ENCODE measurements around the gene SYT14. TPM values are rescaled to one million over a fixed set of nuclear protein-coding genes. Genes with fewer than 3 reads are reported as not detected.

Gene SYT14
- total RNA-seq, 1 experiment from 2014 or later: 0.07 TPM

DNA sequence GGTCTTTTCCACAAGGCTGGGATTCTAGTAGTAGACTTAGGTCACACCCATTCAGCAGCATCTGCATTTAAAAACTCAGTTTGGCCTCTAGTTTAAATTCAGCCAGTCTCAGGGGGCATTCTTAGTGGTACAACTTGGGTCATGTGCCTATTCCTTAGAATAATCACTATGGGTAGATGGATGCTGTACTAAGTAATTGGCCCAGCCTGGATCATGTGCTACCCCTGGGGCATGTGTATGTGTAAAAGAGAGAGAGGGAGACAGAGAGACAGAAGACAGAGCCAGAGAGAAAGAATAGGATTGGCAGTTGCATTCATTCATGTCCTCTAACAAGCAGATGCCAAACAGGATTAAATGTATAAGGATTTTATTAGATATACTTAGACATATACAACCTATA lies 13.6 kb upstream of the SYT14 start:
- no peak overlapping the region for H3K9ac ChIP-seq (ENCODE audit: low read length)
- no TSS peak for BruUV-seq (replicated peaks)
- H2AFZ ChIP-seq (ENCODE audit: low read depth, low read length, poor library complexity, severe bottlenecking): no peak overlapping the region
- DNase-seq (ENCODE audit: low read depth, low spot score) (no peak), ATAC-seq (no peak)
- no peaks in the 10 kb centered on the region for H3K79me2 ChIP-seq (ENCODE audit: insufficient read depth, low read length)
- ChIA-PET CTCF (no interaction called here), POLR2A (no interaction called here), RAD21 (ENCODE audit: low non-redundant PET in 1 of 2, low total read pairs in 2 of 2, uncharacterized antibody in 2 of 2, unreplicated experiment in 2 of 2) (no interaction called here)
- H3K4me1 ChIP-seq (ENCODE audit: control insufficient read depth in 1 of 2, insufficient read depth in 2 of 2, low read length in 2 of 2): no peaks in the 10 kb centered on the region
- intact Hi-C loops (cut with micrococcal nuclease): no loop called here
- no peak overlapping the region for H3K4me3 ChIP-seq (replicated peaks in 1 of 2; ENCODE audit: low read depth in 1 of 2, low read length in 2 of 2)
- no peaks in the 10 kb centered on the region for H4K20me1 ChIP-seq (ENCODE audit: insufficient read depth)
- H3K27ac ChIP-seq (ENCODE audit: low read depth, low read length): no peak overlapping the region
- TF ChIP-seq, protein P1, sequence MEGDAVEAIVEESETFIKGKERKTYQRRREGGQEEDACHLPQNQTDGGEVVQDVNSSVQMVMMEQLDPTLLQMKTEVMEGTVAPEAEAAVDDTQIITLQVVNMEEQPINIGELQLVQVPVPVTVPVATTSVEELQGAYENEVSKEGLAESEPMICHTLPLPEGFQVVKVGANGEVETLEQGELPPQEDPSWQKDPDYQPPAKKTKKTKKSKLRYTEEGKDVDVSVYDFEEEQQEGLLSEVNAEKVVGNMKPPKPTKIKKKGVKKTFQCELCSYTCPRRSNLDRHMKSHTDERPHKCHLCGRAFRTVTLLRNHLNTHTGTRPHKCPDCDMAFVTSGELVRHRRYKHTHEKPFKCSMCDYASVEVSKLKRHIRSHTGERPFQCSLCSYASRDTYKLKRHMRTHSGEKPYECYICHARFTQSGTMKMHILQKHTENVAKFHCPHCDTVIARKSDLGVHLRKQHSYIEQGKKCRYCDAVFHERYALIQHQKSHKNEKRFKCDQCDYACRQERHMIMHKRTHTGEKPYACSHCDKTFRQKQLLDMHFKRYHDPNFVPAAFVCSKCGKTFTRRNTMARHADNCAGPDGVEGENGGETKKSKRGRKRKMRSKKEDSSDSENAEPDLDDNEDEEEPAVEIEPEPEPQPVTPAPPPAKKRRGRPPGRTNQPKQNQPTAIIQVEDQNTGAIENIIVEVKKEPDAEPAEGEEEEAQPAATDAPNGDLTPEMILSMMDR (IDR thresholded peaks at IDR 0.05 in 2 of 3, conservative IDR thresholded peaks at IDR 0.05 in 1 of 3; ENCODE audit: borderline replicate concordance in 1 of 3, insufficient read depth in 1 of 3, low read depth in 2 of 3, low read length in 2 of 3): no peak
- TF ChIP-seq CEBPB (IDR thresholded peaks at IDR 0.05; ENCODE audit: low read depth) (no peak), TCF7L2 (IDR thresholded peaks at IDR 0.05; ENCODE audit: borderline replicate concordance, extremely low read depth, insufficient read depth, insufficient read length) (no peak), EGR1 (IDR thresholded peaks at IDR 0.05; ENCODE audit: low read depth) (no peak), ZNF274 (IDR thresholded peaks at IDR 0.05; ENCODE audit: low read depth, low read length) (no peak), SP1 (IDR thresholded peaks at IDR 0.05; ENCODE audit: low read depth) (no peak), POLR2A (IDR thresholded peaks at IDR 0.05; ENCODE audit: borderline replicate concordance, extremely low read depth, insufficient read depth, insufficient read length) (no peak), POLR2AphosphoS5 (IDR thresholded peaks at IDR 0.05; ENCODE audit: low read depth, low read length) (no peak), SIN3A (IDR thresholded peaks at IDR 0.05; ENCODE audit: low read depth) (no peak), ELF1 (IDR thresholded peaks at IDR 0.05; ENCODE audit: borderline replicate concordance, low read depth) (no peak), SRF (IDR thresholded peaks at IDR 0.05; ENCODE audit: low read depth) (no peak), ZFX (IDR thresholded peaks at IDR 0.05) (no peak), FOSL1 (IDR thresholded peaks at IDR 0.05; ENCODE audit: low read depth) (no peak)
- TF ChIP-seq, protein P2, sequence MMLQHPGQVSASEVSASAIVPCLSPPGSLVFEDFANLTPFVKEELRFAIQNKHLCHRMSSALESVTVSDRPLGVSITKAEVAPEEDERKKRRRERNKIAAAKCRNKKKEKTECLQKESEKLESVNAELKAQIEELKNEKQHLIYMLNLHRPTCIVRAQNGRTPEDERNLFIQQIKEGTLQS (IDR thresholded peaks at IDR 0.05): no peak
- TF ChIP-seq, protein P3, sequence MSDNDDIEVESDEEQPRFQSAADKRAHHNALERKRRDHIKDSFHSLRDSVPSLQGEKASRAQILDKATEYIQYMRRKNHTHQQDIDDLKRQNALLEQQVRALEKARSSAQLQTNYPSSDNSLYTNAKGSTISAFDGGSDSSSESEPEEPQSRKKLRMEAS (IDR thresholded peaks at IDR 0.05): no peak
- no peaks in the 10 kb centered on the region for H3K9me3 ChIP-seq (ENCODE audit: control insufficient read depth in 1 of 2, insufficient read depth in 1 of 2, low read depth in 1 of 2, low read length in 2 of 2)
- no peaks in the 10 kb centered on the region for H3K9me2 ChIP-seq (ENCODE audit: insufficient read depth)
- peaks cover 19% of the 10 kb centered on the region for H3K27me3 ChIP-seq (ENCODE audit: insufficient read depth, low read length)
- H3K4me2 ChIP-seq (ENCODE audit: low read length): no peak overlapping the region
- H3K36me3 ChIP-seq (ENCODE audit: control insufficient read depth in 1 of 2, insufficient read depth in 2 of 2, low read length in 2 of 2): no peaks in the 10 kb centered on the region

Data from HCT116 (cell line).